Measurements from ENCODE around the gene SLC1A7.
"Not testable (repeated sequence)": the region's sequence is repeated elsewhere in the genome, so short reads cannot be mapped to it uniquely, and the experiment has no call there.

SLC1A7 gene

DNA sequence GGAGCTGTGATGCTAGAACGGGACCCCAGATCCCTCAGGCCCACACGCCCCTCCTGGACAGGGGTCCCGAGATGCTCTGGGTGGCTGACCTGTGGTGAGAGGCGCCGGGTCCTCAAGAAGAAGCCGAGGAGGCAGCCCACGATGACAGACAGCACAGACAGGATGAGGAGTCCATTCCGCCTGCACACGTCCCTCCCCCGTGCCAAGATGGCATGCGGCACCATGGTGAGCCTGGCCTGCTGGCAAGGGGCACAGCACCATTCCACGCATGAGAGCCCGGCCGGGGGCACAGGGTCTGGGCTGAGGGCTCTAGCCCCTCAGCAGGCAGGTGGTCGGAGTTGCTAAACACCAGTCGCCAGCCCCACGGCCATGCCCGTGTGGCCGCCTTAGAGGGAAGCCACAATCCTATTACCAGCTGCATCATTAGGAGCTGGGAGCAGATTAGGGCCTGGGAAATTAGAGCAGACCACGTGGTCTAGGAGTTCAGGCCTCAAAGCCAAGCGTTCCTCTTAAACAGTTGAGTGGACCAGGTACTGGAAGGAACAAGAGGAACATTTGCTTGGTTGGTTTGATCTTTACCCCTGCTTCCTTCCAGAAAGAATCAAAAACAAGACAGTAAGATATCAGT lies at the start of gene SLC1A7:
Gene SLC1A7 (minus strand): TSS at position 413 of the 628 bp plus-strand sequence. CDS start 189 bp downstream, at position 224.
- no peak for DNase-seq

DNA sequence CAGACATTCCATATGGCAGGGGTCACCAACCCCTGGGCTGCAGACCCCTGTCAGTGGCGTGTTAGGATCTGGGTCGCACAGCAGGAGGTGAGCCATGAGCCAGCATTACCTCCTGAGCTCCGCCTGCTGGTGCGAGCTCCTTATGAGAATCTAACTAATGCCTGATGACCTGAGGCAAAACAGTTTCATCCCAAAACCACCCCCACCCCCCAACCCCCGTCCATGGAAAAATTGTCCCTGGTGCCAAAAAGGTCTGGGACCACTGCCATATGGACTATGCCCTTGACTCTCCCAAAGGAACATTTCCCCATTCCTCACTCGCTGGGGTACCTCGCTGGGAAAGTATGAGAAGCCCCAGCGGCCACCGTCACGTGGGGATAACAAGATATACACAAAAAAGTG lies 47.8 kb upstream of the SLC1A7 start:
- no peak for DNase-seq

DNA sequence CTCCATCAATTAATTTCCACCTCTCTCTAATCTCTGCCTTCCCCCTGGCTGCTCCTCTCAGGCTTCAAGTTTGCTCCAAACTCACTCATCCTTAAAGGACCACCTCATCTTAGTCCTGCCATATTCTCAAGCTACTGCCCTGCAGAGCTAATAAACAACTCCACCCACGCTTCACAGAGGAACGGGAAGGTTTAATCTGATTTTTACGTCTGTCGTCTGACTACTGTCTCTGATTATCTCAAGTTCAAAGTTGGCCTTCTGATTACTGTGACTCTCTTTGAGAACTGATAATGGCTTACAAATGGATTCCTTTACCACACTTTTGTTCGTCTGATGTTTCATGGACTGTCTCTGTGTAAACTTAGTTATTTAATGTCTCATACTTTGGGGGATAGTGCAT lies 46.6 kb upstream of the SLC1A7 start:
- no peak for DNase-seq

DNA sequence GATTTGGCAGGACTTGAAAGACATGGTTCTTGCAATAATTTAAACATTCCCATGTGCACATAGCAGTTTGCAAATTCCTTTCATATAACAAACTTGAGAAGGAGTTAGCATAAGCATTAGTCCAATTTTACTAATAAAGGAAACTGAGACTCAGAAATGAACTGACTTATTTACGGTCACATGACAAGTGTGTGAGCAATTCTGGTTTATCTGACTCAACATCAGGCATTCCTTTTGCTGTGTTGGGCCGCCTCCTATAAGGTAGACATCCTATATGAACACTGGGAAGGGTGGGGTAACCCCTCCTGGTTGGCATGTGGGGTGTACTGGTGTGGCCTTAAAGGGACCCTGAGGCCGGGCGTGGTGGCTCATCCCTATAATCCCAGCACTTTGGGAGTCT lies 45.7 kb upstream of the SLC1A7 start:
- no peak for DNase-seq

DNA sequence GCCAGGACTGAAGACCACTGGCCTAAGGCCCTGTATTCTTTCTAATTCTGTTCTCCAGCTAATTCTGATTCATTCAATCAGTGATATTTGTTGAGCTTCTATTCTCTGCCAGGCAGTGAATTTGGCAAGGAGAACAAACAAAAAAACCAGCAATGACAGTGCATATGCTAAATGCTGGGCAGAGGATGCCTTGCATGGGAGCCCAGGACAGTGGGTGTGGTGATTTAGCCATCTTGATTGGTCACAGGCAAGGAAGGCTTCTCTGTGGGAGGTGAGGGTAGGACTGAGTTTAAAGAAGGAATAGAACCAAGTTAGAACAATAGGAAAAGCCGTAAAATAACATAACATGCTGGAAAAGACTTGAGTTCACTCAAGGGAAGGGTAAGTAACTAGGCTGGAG lies 45.0 kb upstream of the SLC1A7 start:
- no peak for DNase-seq

DNA sequence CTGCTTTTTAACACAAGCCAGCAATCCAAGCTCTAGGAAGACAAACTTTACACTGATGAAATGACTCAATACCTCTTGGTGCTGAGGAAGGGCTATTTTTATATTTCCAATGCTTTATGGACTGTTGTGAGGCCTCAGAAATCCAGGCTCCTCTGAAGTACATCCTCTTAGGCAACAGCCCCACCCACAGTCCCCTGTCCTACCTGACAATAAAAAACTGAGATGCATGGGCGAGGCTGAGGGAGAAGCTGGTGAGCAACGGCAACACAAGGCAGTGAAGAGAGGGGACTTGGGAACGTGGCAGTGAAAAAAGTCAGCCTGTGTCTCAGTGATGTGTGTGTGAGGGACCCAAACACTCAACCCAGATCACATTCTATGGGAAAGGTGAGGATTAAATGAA lies 44.1 kb upstream of the SLC1A7 start:
- DNase-seq, result no peak

DNA sequence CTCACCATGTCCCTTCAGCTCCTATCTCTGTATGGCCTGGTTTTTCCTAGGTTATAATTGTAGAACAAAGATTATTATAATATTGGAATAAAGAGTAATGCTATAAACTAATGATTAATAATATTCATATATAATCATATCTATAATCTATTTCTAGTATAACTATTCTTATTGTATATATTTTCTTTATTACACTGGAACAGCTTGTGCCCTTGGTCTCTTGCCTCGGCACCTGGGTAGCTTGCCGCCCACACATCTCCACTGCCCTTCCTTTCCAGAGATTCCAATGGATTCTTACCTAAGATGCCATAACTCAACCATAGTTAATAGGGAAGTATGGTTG lies 43.5 kb upstream of the SLC1A7 start:
- not testable (repeated sequence) for DNase-seq

DNA sequence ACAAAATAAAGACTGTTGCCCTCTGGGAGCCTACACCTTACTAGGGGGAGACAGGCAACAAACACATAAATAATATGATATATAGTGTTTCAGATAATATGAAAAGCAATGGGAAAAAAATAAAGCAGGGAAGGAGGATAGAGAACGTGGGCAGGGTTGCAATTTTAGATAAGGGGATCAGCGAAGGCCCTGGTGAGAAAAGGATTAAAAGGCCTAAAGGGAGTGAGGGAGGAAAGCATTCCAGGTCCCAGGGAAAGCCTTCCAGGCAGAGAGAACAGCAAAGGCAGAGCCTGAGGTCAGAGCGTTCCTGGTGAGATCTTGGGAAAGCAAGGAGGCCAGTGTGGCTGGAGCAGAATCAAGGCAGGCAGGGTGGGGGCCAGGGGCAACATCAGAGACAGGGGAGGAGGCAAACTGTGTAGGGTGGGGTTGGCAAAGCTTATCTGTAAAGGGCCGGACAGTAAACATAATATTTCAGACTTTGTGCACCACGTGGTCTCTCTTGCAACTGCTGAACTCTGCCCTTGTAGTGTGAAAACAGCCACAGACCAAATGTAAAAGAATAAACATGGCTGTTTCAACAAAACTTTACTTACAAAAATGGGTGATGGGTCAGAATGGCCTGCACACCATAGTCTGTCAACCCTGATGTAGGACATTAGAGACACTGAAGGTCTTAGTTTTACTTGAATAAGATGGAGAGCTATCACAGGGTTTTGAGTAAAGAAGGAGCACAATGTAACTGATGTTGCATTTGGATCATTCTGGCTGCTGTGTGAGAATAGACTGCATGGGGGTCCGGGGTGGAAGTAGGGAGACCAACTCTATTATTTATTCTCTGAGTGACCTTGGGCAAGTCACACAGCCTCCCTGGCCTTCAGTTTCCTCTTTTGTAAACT lies 40.9 kb upstream of the SLC1A7 start:
- DNase-seq, result no peak

DNA sequence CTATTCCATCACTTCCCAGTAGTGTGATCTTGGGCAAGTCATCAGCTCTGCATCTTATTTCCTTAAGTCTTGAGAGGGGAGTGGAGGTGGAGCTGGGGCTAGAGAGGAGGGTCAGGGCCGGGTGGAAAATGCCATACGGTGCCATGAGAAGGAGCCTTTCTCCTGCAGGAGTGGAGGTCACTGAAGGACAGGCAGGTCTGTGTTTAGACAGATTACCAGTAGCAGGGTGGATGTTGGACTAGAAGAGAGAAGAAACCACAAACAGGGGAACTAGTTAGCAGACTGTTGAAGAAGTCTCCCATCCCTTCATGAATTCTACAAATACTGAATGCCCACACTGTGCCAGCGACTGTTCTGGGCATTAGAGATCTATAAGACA lies 40.3 kb upstream of the SLC1A7 start:
- DNase-seq, result no peak

DNA sequence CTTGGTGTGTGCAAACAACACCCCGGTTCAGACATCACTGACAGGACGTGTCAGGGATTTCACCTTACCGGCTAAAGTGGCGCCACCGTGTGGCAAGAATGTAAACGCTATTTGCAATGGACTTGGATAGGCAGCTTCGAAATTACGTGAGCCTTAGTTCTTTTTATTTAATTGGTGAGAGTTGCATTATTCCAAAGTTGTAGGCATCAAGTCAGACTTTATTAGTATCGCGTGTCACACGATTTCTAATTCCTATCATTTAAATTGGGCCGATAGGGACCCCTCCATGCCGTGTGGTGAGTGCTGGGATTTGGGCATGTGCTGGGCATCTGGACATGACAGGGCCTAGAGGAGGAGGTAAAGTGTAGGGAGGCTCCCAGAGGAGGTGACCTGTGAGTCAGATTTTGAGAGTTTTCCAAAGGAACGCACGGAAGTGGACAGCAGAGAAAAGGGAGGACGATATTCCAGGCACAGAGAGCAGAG lies 39.7 kb upstream of the SLC1A7 start:
- no peak for DNase-seq

DNA sequence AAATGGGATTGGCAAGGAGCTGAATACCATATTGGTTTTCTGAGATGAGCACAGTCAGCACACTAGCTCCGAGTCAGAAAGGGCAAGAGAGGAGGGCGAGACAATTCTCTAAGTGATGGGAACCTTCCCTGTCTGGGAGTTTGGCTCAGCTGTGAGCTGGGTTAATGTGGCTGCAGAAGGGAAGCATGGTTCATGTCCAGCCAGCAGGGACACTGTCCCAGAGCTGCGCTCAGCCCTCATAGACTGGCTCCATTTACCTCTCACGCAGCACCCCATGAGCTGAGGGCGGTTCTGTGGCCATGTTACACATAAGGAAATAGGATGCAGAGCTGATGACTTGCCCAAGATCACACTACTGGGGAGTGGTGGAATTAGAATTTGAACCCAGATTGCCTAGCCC lies 38.5 kb upstream of the SLC1A7 start:
- no peak for DNase-seq

DNA sequence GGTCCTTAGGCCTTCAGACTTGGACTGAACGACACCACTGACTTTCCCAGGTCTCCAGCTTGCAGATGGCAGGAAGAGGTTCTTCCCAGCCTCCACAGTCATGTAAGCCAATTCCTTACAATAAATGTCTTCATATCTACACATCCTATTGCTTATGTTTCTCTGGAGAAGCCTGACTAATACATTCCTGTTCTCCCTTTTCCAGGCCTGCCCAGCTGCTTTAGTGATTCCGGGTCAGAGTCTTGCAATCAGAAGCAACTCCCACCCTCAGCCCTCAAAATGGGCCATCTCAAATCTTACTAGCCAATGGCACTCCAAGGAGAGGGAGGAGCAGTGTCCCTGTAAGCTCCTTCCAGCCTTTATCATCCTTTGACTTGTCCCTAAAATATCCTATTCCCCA lies 37.8 kb upstream of the SLC1A7 start:
- no peak for DNase-seq

DNA sequence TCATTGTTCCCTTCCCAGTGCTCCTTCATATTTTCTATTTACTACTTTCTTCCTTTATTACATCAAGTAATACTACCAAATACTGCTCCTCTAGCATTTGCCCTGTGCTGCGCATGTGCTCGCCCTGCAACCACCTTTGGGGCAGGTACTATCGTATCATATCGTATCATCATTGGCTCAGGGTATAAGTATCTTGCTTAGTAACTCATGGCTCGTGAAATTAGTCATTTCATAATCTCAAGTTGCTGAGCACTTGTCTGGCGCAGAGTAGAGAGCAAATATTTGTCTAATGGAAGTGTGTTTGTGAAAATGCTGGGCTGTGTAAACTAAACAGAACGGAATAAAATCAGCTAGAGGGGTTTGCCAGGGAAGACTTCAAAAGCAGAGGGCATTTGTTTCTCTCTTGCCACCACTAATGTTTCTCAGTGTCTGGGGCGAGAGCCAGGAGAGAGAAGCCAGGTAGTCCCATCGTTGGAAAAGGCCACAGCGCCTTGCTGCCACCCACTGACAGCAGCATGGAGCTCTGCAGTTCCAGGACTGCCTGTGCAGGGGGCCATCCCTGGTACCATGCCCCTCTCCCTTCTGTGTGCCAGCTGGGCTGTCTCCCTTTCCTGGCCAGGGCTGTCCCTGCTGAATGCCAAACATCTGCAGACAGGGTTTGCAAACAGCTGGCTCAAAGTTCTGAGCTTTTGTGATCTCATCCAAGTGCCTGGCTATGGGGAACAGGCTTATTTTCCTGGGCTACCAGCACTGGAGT lies 34.2 kb upstream of the SLC1A7 start:
- no peak for DNase-seq

DNA sequence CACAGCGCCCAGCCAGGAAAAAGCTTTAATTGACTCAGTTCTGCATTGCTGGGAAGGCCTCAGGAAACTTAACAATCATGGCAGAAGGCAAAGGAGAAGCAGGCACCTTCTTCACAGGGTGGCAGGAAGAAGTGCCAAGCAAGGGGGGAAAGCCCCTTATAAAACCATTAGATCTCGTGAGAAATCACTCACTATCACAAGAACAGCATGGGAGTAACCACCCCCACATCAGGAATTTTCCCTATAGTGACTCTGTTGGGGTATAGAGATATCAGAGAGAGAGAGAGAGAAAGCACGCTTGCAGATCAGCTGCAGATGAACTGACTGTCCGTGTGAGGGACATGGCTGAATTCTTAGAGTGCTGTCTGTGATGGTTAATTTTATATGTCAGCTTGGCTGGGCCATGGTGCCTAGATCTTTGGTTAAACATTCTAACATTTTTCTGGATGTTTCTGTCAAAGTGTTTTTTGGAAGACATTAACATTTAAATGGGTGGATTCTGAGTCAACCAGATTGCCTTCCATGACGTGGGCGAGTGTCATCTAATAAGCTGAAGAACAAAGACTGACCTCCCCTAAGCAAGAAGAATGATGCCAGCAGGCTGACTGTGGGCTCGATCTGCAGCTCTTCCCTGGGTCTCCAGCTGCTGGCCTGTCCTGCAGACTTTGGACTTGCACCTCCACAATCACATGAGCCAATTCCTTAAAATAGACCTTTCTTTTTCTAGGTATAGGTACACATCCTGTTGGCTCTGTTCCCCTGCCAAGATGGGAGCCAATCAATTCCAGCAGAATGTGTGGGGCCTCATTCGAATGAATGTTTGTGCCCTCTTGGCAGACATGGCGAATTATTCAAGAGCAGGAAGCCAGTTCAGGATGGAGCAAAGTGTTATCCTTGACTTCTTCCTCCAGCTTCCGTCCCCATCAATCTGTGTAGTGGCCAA lies 32.8 kb upstream of the SLC1A7 start:
- no peak for DNase-seq

DNA sequence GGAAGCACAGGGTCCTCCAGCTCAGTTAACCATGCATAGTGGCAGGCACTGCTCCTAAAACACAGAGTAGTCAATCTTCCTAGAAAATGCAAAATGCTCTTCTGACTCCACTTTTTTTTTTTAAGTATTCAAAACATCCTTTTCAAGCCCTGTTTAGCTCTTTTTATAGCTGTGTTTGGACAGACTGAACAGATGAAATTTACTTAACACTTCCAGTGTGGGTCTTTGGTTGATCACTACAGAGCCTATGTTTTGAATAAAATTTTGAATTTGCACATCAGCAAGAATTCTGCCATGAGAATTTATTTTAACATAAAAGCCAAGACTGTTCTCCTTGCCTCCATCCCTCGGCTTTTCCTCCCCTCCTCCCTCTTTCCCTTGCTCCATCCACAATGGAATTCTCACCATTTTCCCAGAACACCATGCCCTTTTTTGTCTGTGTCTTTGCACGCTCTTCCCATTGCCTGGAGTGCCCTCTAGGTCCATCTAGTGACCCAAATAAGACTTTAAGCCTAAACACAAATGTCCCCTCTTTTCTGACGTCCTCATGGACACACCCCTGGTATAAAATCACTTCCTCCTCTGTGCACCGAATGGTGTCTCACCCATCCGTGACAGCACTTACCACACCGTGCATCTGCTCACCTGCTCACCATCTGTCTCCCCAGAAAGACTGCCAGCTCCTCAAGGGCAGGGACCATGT lies 30.1 kb upstream of the SLC1A7 start:
- no peak for DNase-seq

DNA sequence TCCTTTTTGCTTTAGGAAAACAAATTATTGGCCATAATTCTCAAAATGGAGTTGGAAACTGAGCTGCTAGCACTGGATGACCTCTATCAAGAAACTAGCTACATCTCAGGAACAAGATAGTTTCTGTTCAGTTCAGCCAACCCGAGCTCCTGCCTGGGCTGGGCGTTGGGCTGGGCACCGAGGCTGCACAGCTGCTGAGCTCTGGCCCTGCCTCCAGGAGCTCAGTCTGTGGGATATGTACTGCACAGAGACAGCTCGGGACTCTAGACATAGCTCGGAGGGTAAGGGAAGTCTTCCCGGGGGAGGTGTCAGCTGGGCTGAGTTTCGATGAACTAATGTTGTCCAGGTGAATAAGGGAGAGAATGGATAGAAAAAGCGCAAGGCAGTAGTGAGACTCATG lies 24.5 kb upstream of the SLC1A7 start:
- DNase-seq, result no peak

DNA sequence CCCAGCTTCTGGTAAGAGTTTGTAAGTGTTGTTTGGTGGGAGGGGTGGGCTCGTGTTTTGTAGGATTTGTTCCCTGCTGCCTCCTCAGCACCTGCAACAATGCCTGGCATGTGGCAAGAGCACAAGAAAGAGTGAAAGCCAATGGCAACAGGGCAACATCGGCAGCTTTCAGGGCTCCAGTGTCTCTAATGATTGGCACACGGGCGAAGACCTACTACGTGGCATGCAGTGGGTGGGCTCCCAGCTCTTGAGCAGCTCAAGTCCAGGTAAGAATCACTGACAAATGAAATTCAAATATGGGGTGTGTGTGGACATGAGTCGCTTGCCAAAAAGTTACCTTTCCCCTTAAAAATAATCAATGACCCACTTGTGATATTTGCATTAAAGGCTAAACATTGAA lies 23.9 kb upstream of the SLC1A7 start:
- DNase-seq, result no peak

DNA sequence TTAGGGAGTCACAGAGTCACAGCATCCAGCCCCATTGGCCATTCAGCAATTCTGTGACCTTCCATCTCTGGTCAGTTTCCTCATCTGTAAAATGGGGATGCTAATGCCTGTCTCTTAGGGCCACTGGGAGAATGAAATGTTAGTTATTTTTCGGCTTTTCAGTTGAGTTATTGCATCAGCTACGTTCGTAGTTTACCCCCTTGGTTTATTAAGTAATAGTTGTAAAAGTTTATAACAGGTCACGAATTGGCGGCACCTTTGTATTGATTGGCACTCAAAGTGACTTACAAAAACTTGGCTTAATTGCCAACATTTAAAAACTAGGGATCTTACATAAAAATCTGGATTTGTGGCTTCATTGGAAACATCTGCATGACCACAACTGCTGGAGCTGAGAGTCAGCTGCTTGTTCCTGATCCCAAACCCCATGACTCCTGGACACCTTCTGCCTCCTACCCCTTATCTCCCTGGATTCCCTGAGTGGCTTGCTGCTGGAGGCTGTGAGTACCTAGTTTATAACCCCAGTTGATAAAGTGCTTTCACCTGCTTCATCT lies 23.0 kb upstream of the SLC1A7 start:
- no peak for DNase-seq

DNA sequence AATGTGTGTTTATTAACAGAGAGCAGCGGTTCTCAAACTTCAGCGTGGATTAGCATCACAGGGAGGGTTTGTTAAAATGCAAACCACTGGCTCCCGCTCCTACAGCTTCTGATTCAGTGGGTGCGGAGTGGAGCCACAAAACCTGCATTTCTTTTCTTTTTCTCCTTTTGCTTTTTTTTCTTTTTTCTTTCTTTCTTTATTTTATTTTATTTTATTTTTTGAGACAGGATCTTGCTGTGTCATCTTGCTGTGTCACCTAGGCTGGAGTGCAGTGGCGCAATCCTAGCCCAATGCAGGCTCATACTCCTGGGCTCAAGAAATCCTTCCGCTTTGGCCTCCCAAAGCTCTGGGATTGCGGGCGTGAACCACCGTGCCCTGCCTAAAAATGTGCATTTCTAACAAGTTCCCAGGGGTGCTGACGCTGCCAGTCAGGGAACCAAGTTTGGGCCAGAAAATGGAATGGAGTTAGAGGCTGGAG lies 20.9 kb upstream of the SLC1A7 start:
- DNase-seq, result no peak

DNA sequence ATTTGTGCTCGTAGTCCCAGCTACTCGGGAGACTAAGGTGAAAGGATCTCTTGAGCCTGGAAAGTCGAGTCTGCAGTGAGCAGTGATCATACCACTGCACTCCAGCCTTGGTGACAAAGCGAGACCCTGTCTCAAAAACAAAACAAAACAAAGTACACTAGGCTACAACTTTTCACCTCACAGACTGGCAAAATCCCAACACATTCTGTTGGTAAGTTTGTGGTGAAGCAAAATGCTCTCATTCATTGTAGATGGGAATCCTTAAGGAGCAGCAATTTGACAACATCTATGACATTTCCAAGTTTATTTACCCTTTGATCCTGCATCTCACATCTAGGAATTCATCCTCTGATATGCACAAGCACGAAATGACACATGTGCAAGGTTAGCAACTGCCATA lies 20.2 kb upstream of the SLC1A7 start:
- no peak for DNase-seq

DNA sequence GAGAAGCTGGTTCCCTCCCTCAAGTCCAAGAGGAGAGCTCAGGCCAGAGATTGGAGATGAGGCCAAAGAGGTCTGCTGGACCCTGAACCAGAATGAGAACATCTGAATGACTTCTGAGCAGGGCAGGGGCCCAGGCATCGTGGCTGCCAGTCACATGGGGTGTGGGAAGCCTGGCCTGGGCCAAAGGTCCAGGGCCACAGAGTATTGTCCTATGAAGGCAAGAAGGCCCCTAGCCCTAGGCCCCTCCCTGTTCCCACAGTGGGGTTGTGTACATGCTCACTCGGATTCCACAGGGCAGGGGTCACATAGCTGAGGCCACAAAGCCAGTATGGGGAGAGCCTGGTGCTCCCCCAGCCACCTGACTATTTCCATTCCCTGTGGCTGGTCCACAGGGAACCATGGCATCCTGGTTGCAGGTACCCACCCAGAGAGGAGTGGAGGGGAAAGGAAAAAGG lies 18.5 kb upstream of the SLC1A7 start:
- DNase-seq, result no peak

Measured in NCI-H1436 treated with DMSO at 0.1 percent for 48 hours (cell line).